Upper lobe of left lung (tissue), 6 donors: ENCODE measurements around the gene SERF2. TPM values are rescaled to one million over a fixed set of nuclear protein-coding genes. Genes with fewer than 3 reads are reported as not detected.

Experiments used
- ATAC-seq, 2 donors: fragments of 200-7000 bp; cut with Tn5 transposase; one replicate each; pipeline ENCODE4 v1.9.1; 2022; ENCODE audit warnings: mild to moderate bottlenecking in 2 of 2, moderate library complexity in 2 of 2; ENCODE audit not compliant: low FRiP score in 2 of 2
- DNase-seq, 2 donors: peaks; one replicate each; pipeline ENCODE4 v3.0.0-alpha.2; 2019 to 2020
- H3K27ac ChIP-seq, 4 donors: fragments of 200-600 bp; sonication (generic); one replicate each; pipeline ENCODE4 v1.5.1; 2016 to 2019
- H3K27me3 ChIP-seq, 4 donors: fragments of 200-600 bp; sonication (generic); one replicate each; pipeline ENCODE4 v1.5.1; 2017 to 2019
- H3K36me3 ChIP-seq, 4 donors: fragments of 200-600 bp; sonication (generic); one replicate each; pipeline ENCODE4 v1.5.1; 2016 to 2019
- H3K4me1 ChIP-seq, 4 donors: fragments of 200-600 bp; sonication (generic); one replicate each; pipeline ENCODE4 v1.5.1; 2018 to 2019
- H3K4me3 ChIP-seq, 4 donors: fragments of 200-600 bp; sonication (generic); one replicate each; pipeline ENCODE4 v1.5.1; 2017 to 2019; ENCODE audit warnings: mild to moderate bottlenecking in 2 of 4, moderate library complexity in 1 of 4
- H3K9me3 ChIP-seq, 4 donors: fragments of 200-600 bp; sonication (generic); one replicate each; pipeline ENCODE4 v1.5.1; 2018 to 2019
- EP300 ChIP-seq, 4 donors: sonication (generic); formaldehyde crosslinking; IDR thresholded peaks; one replicate each; pipeline ENCODE4 v1.5.1; 2017; ENCODE audit warnings: antibody characterized with exemption in 4 of 4, control low read depth in 2 of 4
- POLR2A ChIP-seq, 4 donors: fragments of 450-650 bp; IDR thresholded peaks; one replicate each; pipeline ENCODE4 v1.5.1; 2016 to 2017; ENCODE audit warnings: antibody characterized with exemption in 4 of 4, mild to moderate bottlenecking in 2 of 4
- POLR2AphosphoS5 ChIP-seq, 2 donors: sonication (generic); formaldehyde crosslinking; IDR thresholded peaks; one replicate each; pipeline ENCODE4 v1.5.1; 2017; ENCODE audit warnings: antibody characterized with exemption in 2 of 2
- WGBS, 2 donors: methylation state at CpG; one replicate each; pipeline ENCODE4 v1.1.5; 2017 to 2018; 5-methylcytosine and 5-hydroxymethylcytosine counted together
- total RNA-seq, 6 donors: library from RNA; depleted of rRNA in 4 of 6; stranded (reverse); fragments of >200 nt in 4 of 6; gene quantifications; one replicate each; pipeline versions ENCODE4 v1.1.0 to v1.2.1, GENCODE V29; 2016 to 2021
- TF ChIP-seq, protein P1 (sequence below), 6 experiments: fragments of 450-650 bp in 4 of 6; fragments of 200-600 bp in 2 of 6; sonication (generic) in 2 of 6; IDR thresholded peaks; one replicate each; pipeline ENCODE4 v1.5.1; 2016 to 2019; ENCODE audit warnings: antibody characterized with exemption in 6 of 6
- donor health status: DM: no; HTN: no; CAD: no; lungs with moderate emphysema.
- donor health status: DM: no; HTN: yes; CAD: no; lungs with severe emphysema.

Gene SERF2
- total RNA-seq, 6 donors from 2014 or later, result 285 to 1,034 (median 752) TPM

DNA sequence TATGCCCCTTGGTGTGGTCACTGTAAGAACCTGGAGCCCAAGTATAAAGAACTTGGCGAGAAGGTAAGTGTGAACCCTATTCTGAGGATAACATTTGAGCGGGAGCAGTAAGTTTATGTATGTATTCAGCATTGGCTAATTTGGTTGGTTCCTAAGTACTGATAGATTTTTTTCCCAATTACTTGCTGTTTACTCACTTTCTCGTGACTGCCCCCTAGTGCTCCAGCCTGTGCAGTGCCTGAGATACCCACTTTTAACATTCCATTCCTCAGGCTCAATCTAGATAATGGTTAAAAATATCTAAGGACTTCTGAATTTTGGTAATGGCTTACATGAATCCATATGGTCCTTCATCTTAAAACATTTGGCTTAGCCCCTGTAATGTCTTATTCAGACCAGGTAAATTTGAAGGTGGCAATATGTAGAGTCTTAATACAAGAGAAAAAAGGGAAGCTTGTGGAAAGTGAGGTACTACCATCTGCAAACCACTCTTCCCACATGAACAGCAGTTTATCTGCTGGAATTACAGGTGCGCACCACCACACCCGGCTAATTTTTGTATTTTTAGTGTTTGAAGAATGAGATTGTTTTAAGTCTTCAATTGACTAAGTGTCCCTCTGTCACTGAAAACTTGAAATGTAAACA, 22.4 kb upstream of the SERF2 start:
- no peak overlapping the region for H3K27ac ChIP-seq
- H3K4me3 ChIP-seq, result no peak overlapping the region
- peak in 1 of 2 donors; percentile 49 for DNase-seq
- WGBS, 2 donors, result 66 to 70% methylated on average over 5 of the region's 5 CpGs
- ATAC-seq, result peak; percentile 66 to 83
- peaks cover 41 to 96% (median 81%) of the 10 kb centered on the region in 4 donors for H3K36me3 ChIP-seq
- no peaks in the 10 kb centered on the region for H3K27me3 ChIP-seq
- H3K4me1 ChIP-seq, result peaks cover 0 to 3% (median 0%) of the 10 kb centered on the region in 4 donors
- TF ChIP-seq, protein P1, sequence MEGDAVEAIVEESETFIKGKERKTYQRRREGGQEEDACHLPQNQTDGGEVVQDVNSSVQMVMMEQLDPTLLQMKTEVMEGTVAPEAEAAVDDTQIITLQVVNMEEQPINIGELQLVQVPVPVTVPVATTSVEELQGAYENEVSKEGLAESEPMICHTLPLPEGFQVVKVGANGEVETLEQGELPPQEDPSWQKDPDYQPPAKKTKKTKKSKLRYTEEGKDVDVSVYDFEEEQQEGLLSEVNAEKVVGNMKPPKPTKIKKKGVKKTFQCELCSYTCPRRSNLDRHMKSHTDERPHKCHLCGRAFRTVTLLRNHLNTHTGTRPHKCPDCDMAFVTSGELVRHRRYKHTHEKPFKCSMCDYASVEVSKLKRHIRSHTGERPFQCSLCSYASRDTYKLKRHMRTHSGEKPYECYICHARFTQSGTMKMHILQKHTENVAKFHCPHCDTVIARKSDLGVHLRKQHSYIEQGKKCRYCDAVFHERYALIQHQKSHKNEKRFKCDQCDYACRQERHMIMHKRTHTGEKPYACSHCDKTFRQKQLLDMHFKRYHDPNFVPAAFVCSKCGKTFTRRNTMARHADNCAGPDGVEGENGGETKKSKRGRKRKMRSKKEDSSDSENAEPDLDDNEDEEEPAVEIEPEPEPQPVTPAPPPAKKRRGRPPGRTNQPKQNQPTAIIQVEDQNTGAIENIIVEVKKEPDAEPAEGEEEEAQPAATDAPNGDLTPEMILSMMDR (IDR thresholded peaks at IDR 0.05), result peak; percentile 45 to 71 (median 64)
- TF ChIP-seq POLR2A (IDR thresholded peaks at IDR 0.05), result no peak
- H3K9me3 ChIP-seq, result no peaks in the 10 kb centered on the region

DNA sequence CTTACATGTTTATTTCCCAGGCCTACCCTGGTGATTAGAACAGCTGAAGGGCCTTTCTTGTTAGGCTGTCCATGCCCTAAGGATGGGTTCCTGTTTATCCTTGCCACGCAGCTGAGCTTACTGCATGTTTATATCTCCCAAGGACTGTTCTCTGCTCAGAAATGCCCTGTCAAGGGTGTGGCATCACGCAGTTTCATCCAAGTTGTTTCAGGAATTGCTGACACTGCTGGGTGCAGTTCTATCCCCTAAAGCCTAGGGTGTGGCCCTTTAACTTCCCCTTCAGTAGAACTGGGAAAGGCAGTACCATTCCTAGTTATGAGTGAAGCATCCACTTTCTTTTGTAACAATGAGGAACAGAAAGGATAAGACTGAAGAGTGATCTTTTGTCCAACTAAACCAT, 20.3 kb upstream of the SERF2 start:
- ATAC-seq (peak; percentile 13 to 48), DNase-seq (peak in 1 of 2 donors; percentile 39)
- no peak overlapping the region for H3K4me3 ChIP-seq
- H3K36me3 ChIP-seq, result peaks cover 24 to 74% (median 62%) of the 10 kb centered on the region in 4 donors
- H3K4me1 ChIP-seq, result peaks cover 7 to 15% (median 8%) of the 10 kb centered on the region in 4 donors
- H3K27me3 ChIP-seq, result no peaks in the 10 kb centered on the region
- WGBS, 2 donors, result 59 to 62% methylated on average over 2 of the region's 2 CpGs
- no peaks in the 10 kb centered on the region for H3K9me3 ChIP-seq
- H3K27ac ChIP-seq, result peak overlapping the region in 3 of 4 donors; percentile 36 to 65 (median 48)
- TF ChIP-seq EP300 (IDR thresholded peaks at IDR 0.05) (peak in 1 of 4 donors; percentile 37), POLR2A (IDR thresholded peaks at IDR 0.05) (no peak), POLR2AphosphoS5 (IDR thresholded peaks at IDR 0.05) (peak in 1 of 2 donors; percentile 74)
- TF ChIP-seq, protein P1 (IDR thresholded peaks at IDR 0.05), result no peak

- Histone ChIP-seq H3K9me3 (no peaks in the 10 kb centered on the region), H3K27me3 (no peaks in the 10 kb centered on the region), H3K4me1 (peaks cover 7 to 18% (median 10%) of the 10 kb centered on the region in 4 donors), H3K36me3 (peaks cover 19 to 66% (median 54%) of the 10 kb centered on the region in 4 donors), H3K27ac (peak overlapping the region in 3 of 4 donors; percentile 36 to 65 (median 48)), H3K4me3 (no peak overlapping the region)
- no peak for ATAC-seq
- no peak for DNase-seq
- no peak for TF ChIP-seq POLR2AphosphoS5 (IDR thresholded peaks at IDR 0.05)
- no peak for TF ChIP-seq POLR2A (IDR thresholded peaks at IDR 0.05)
- TF ChIP-seq EP300 (IDR thresholded peaks at IDR 0.05), result no peak
- TF ChIP-seq, protein P1 (IDR thresholded peaks at IDR 0.05), result no peak
Observed at GRCh38 chr15:43772624-43773023, 19.5 kb upstream of the SERF2 start.

- Histone ChIP-seq H3K27ac (peak overlapping the region in 2 of 4 donors; percentile 15 to 93), H3K4me1 (peaks cover 12 to 23% (median 15%) of the 10 kb centered on the region in 4 donors), H3K27me3 (no peaks in the 10 kb centered on the region), H3K9me3 (no peaks in the 10 kb centered on the region), H3K36me3 (peaks cover 15 to 52% (median 41%) of the 10 kb centered on the region in 4 donors), H3K4me3 (no peak overlapping the region)
- no peak for TF ChIP-seq EP300 (IDR thresholded peaks at IDR 0.05)
- TF ChIP-seq, protein P1 (IDR thresholded peaks at IDR 0.05), result no peak
- TF ChIP-seq POLR2AphosphoS5 (IDR thresholded peaks at IDR 0.05), result no peak
- no peak for TF ChIP-seq POLR2A (IDR thresholded peaks at IDR 0.05)
- no peak for ATAC-seq
- DNase-seq, result no peak
- 83 to 93% methylated on average over 4 of the region's 4 CpGs for WGBS, 2 donors
Observed at GRCh38 chr15:43774062-43774461, 18.1 kb upstream of the SERF2 start.
